Fibroblast of the aortic adventitia (primary cell): ENCODE results near the gene BMP3. TPM values are rescaled to one million over a fixed set of nuclear protein-coding genes. Genes with fewer than 3 reads are reported as not detected.

Experiments used
- DNase-seq: peaks from one replicate; pipeline ENCODE4 v3.0.0-alpha.2; 2010; ENCODE audit warnings: low read depth
- H3K4me3 ChIP-seq: 2 replicates; pipeline ENCODE4 v1.5.1; 2011; ENCODE audit warnings: low read depth, mild to moderate bottlenecking, control low read depth, low read length, moderate library complexity
- total RNA-seq: library from RNA; depleted of rRNA; stranded (reverse); fragments of >200 nt; gene quantifications from 2 replicates; pipeline ENCODE4 v1.2.3, GENCODE V29; 2012; ENCODE audit warnings: low replicate concordance
- TF ChIP-seq, protein P1 (sequence below): IDR thresholded peaks from 2 replicates; pipeline ENCODE4 v1.5.1; 2011; ENCODE audit warnings: mild to moderate bottlenecking, low read length, control low read depth, inconsistent platforms; ENCODE audit not compliant: insufficient read depth

The BMP3 gene
- total RNA-seq, 1 donor, result 0.18 TPM

DNA sequence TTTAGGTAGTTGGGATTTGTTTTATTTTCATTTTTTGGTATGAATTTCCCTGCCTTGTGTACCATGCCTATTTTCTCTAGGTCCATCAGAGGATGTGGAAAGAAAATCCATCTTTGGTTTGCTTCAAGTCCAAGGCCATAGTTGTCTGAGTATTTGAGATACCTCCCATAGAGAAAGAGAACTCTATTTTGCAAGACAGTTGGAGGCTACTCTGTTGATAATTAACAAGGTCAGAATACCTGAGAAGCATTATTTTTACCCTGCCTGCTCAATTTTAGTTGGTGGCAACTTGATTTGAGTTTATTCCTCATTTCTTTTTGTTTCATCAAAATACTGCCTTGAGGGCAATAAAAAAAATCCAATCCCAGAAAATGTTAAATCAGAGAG is 30.8 kb downstream of the BMP3 start:
- DNase-seq, result no peak
- no peak overlapping the region for H3K4me3 ChIP-seq
- TF ChIP-seq, protein P1, sequence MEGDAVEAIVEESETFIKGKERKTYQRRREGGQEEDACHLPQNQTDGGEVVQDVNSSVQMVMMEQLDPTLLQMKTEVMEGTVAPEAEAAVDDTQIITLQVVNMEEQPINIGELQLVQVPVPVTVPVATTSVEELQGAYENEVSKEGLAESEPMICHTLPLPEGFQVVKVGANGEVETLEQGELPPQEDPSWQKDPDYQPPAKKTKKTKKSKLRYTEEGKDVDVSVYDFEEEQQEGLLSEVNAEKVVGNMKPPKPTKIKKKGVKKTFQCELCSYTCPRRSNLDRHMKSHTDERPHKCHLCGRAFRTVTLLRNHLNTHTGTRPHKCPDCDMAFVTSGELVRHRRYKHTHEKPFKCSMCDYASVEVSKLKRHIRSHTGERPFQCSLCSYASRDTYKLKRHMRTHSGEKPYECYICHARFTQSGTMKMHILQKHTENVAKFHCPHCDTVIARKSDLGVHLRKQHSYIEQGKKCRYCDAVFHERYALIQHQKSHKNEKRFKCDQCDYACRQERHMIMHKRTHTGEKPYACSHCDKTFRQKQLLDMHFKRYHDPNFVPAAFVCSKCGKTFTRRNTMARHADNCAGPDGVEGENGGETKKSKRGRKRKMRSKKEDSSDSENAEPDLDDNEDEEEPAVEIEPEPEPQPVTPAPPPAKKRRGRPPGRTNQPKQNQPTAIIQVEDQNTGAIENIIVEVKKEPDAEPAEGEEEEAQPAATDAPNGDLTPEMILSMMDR, result no peak

DNA sequence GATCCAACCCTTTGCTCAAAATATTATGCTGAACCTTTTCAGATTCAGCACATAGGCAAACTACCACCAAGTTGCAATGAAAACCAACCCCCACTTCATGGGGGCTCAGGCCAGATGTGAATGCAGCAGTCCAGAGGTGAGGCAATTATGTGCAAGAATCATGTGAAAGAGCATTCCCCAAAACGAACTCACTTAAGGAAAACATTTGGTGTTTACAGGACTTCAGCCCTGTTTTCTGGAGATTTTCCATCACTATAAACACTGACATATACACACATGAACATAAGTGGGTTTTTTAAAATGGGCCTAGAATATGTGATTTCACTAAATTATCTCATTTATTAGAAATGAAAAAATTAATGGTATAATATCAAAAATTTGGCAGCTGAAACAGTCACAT is 31.5 kb downstream of the BMP3 start:
- TF ChIP-seq, protein P1, result no peak
- no peak overlapping the region for H3K4me3 ChIP-seq
- DNase-seq, result no peak

- DNase-seq, result no peak
- TF ChIP-seq, protein P1, result no peak
Observed at GRCh38 chr4:81065446-81065845, 34.9 kb downstream of the BMP3 start.

DNA sequence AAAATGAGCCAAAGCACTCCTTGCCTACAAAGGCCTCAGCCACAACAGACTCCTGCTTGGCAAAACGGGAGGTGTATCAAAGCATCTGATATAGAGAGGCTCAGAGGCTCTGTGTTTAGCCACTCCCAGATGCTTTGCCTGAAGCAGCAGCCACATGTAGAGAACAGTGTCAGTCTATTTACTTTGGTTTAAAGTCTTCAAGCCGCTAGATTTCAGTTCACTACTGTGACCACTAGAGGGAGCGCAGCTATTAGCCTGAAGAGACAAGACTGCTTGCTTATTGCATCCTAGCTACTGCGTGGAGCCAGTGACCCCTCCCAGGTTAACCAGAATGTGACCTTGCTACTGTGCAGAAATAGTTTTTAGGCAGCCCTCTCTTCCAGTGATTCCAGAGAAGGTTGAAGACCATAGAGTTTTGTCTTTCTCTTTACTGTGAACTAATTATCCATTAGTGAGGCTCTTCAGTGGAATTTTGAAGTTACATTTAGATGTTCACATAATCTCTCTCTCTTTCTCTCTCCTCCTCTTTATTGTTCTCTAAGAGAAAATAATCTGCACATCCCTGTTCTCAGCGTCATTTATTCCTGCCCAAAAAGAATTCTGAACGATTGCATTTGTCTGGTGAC is 39.3 kb downstream of the BMP3 start:
- H3K4me3 ChIP-seq, result no peak overlapping the region
- peak; percentile 92 for DNase-seq
- TF ChIP-seq, protein P1, result peak; percentile 93

More at GRCh38 chr4:81065446-81065845, 34.9 kb downstream of the BMP3 start:
- H3K4me3 ChIP-seq, result no peak overlapping the region

GRCh38 chr4:81071013-81071412 is 40.5 kb downstream of the BMP3 start:
- H3K4me3 ChIP-seq, result no peak overlapping the region
- DNase-seq, result no peak

GRCh38 chr4:81081156-81081555 is 50.6 kb downstream of the BMP3 start:
- TF ChIP-seq, protein P1, result no peak
- no peak overlapping the region for H3K4me3 ChIP-seq
- no peak for DNase-seq

More at GRCh38 chr4:81071013-81071412, 40.5 kb downstream of the BMP3 start:
- TF ChIP-seq, protein P1, result no peak

GRCh38 chr4:81084029-81084428 is 53.5 kb downstream of the BMP3 start:
- DNase-seq, result peak; percentile 73
- no peak overlapping the region for H3K4me3 ChIP-seq
- TF ChIP-seq, protein P1, result peak; percentile 76
